HG03025 (cell line): Measurements from ENCODE around the gene PDE11A.
A peak's percentile ranks its signal among the peaks of the same experiment; 100 is the strongest.
"Not testable (repeated sequence)": the region's sequence is repeated elsewhere in the genome, so short reads cannot be mapped to it uniquely, and the experiment has no call there.

ENCODE experiments used
- ATAC-seq: cut with Tn5 transposase; IDR thresholded peaks from one replicate; pipeline ENCODE4 v1.9.1; 2021; ENCODE audit warnings: mild to moderate bottlenecking, moderate library complexity; ENCODE audit not compliant: unreplicated experiment, low FRiP score

PDE11A gene

GRCh38 chr2:178072383-178073301, at the start of gene PDE11A:
TSS of gene PDE11A (minus strand) at chr2:178072777. CDS start at chr2:178072437, 340 bp downstream.
- no peak for ATAC-seq

- no peak for ATAC-seq
Observed at GRCh38 chr2:178119179-178119922, 46.8 kb upstream of the PDE11A start.

GRCh38 chr2:178117725-178118124, 45.1 kb upstream of the PDE11A start:
- ATAC-seq: no peak

- ATAC-seq: no peak
Observed at GRCh38 chr2:178115271-178115670, 42.7 kb upstream of the PDE11A start.

- ATAC-seq: peak; percentile 68
Observed at GRCh38 chr2:178114462-178114861, 41.9 kb upstream of the PDE11A start.

GRCh38 chr2:178112202-178113152, 39.9 kb upstream of the PDE11A start, which contains the start of gene RBM45:
TSS of gene RBM45 (plus strand) at chr2:178112437. CDS start at chr2:178112547, 110 bp downstream.
- peak; percentile 87 for ATAC-seq

- no peak for ATAC-seq
Observed at GRCh38 chr2:178111743-178112142, 39.2 kb upstream of the PDE11A start.

- no peak for ATAC-seq
Observed at GRCh38 chr2:178110681-178111080, 38.1 kb upstream of the PDE11A start.

- ATAC-seq: no peak
Observed at GRCh38 chr2:178109813-178110212, 37.2 kb upstream of the PDE11A start.

GRCh38 chr2:178108176-178108575, 35.6 kb upstream of the PDE11A start:
- no peak for ATAC-seq

- no peak for ATAC-seq
Observed at GRCh38 chr2:178106053-178106452, 33.5 kb upstream of the PDE11A start.

GRCh38 chr2:178105566-178105965, 33.0 kb upstream of the PDE11A start:
- ATAC-seq: no peak

- no peak for ATAC-seq
Observed at GRCh38 chr2:178101321-178102079, 28.9 kb upstream of the PDE11A start.

GRCh38 chr2:178093471-178093870, 20.9 kb upstream of the PDE11A start:
- ATAC-seq: no peak

- ATAC-seq: no peak
Observed at GRCh38 chr2:178088774-178089270, 16.2 kb upstream of the PDE11A start.

GRCh38 chr2:178084273-178084672, 11.7 kb upstream of the PDE11A start:
- no peak for ATAC-seq

GRCh38 chr2:178082408-178083045, 9.9 kb upstream of the PDE11A start:
- ATAC-seq: no peak

- not testable (repeated sequence) for ATAC-seq
Observed at GRCh38 chr2:178079279-178079678, 6.7 kb upstream of the PDE11A start.

- ATAC-seq: no peak
Observed at GRCh38 chr2:178076130-178076529, 3.6 kb upstream of the PDE11A start.
